IMR-90 (cell line): ENCODE results near the gene SLC25A26. TPM values are rescaled to one million over a fixed set of nuclear protein-coding genes. Genes with fewer than 3 reads are reported as not detected.

Source experiments
- ATAC-seq: fragments of 200-7000 bp; cut with Tn5 transposase; 2 replicates; pipeline ENCODE4 v1.9.1; 2020; ENCODE audit warnings: low read depth, mild to moderate bottlenecking, moderate library complexity
- BruUV-seq: library from RNA; stranded (reverse); fragments of 400-500 nt; replicated peaks from 2 replicates; lab custom pipeline; 2021; lab: Mats Ljungman, UMichigan
- CTCF ChIA-PET: fragments of 300-600 bp; formaldehyde crosslinking; extraction: SDS; loops from one replicate; lab custom pipeline; 2021; ENCODE audit warnings: antibody characterized with exemption; lab: Yijun Ruan, JAX
- POLR2A ChIA-PET: fragments of 300-600 bp; sonication (Branson Sonifier 250); formaldehyde crosslinking; loops from one replicate; lab custom pipeline; 2022; ENCODE audit warnings: antibody characterized with exemption; ENCODE audit not compliant: unreplicated experiment; lab: Charles Lee
- DNase-seq: peaks from one replicate; pipeline ENCODE4 v3.0.0; 2013
- H2AFZ ChIP-seq: replicated peaks from 2 replicates; pipeline ENCODE3; 2013; ENCODE audit warnings: low read length, mild to moderate bottlenecking; ENCODE audit not compliant: poor library complexity
- H2AK5ac ChIP-seq: 2 replicates; pipeline ENCODE4 v1.6.1; 2013; ENCODE audit warnings: low read depth, low read length, inconsistent platforms
- H2AK9ac ChIP-seq: replicated peaks from 2 replicates; pipeline ENCODE3; 2013; ENCODE audit warnings: mild to moderate bottlenecking, low read depth, low read length, moderate library complexity; ENCODE audit not compliant: poor library complexity
- H2BK120ac ChIP-seq: 2 replicates; pipeline ENCODE4 v1.6.1; 2013; ENCODE audit warnings: low read depth, low read length, inconsistent platforms
- H2BK15ac ChIP-seq: 3 replicates; pipeline ENCODE4 v1.6.1; 2013; ENCODE audit warnings: low read depth, low read length, inconsistent platforms
- H2BK20ac ChIP-seq: 2 replicates; pipeline ENCODE4 v1.6.1; 2013; ENCODE audit warnings: low read depth, mild to moderate bottlenecking, inconsistent platforms, low read length, moderate library complexity
- H2BK5ac ChIP-seq: 2 replicates; pipeline ENCODE4 v1.6.1; 2013; ENCODE audit warnings: mild to moderate bottlenecking, low read depth, low read length, inconsistent platforms; ENCODE audit not compliant: poor library complexity, severe bottlenecking
- H3K14ac ChIP-seq: replicated peaks from 2 replicates; pipeline ENCODE4 v1.6.1; 2013; ENCODE audit warnings: low read depth, low read length, inconsistent platforms
- H3K18ac ChIP-seq: 2 replicates; pipeline ENCODE4 v1.6.1; 2013; ENCODE audit warnings: low read depth, low read length, control low read depth
- H3K23ac ChIP-seq: 2 replicates; pipeline ENCODE4 v1.6.1; 2013; ENCODE audit warnings: low read depth, low read length, inconsistent platforms
- H3K27ac ChIP-seq: 2 replicates; pipeline ENCODE4 v1.5.1; 2013; ENCODE audit warnings: mild to moderate bottlenecking, control low read depth, low read length; ENCODE audit not compliant: insufficient read depth
- H3K27me3 ChIP-seq: 2 replicates; pipeline ENCODE4 v1.6.1; 2013; ENCODE audit warnings: low read length; ENCODE audit not compliant: control insufficient read depth, insufficient read depth
- H3K36me3 ChIP-seq: 2 replicates; pipeline ENCODE4 v1.6.1; 2013; ENCODE audit warnings: low read length, mixed read lengths; ENCODE audit not compliant: control insufficient read depth, insufficient read depth
- H3K4ac ChIP-seq: 2 replicates; pipeline ENCODE4 v1.6.1; 2013; ENCODE audit warnings: low read depth, low read length, inconsistent platforms
- H3K4me1 ChIP-seq: 2 replicates; pipeline ENCODE4 v1.6.1; 2013; ENCODE audit warnings: low read length, mixed read lengths; ENCODE audit not compliant: control insufficient read depth, insufficient read depth
- H3K4me2 ChIP-seq: 2 replicates; pipeline ENCODE4 v1.6.1; 2013; ENCODE audit warnings: low read depth, mild to moderate bottlenecking, control low read depth, low read length, moderate library complexity
- H3K4me3 ChIP-seq: 2 replicates; pipeline ENCODE4 v1.5.1; 2013; ENCODE audit warnings: low read depth, mild to moderate bottlenecking, control low read depth, low read length, moderate library complexity; ENCODE audit not compliant: insufficient read depth
- H3K56ac ChIP-seq: 2 replicates; pipeline ENCODE4 v1.6.1; 2013; ENCODE audit warnings: low read length, inconsistent platforms; ENCODE audit not compliant: insufficient read depth; ENCODE audit errors: extremely low read depth
- H3K79me1 ChIP-seq, 2 experiments: 2 replicates each; pipeline ENCODE4 v1.6.1; 2013; ENCODE audit warnings: low read length in 2 of 2, inconsistent platforms in 1 of 2, low read depth in 1 of 2
- H3K9ac ChIP-seq: 2 replicates; pipeline ENCODE4 v1.6.1; 2013; ENCODE audit warnings: low read depth, low read length, control low read depth
- H3K9me1 ChIP-seq: 2 replicates; pipeline ENCODE4 v1.6.1; 2013; ENCODE audit warnings: low read length, inconsistent platforms; ENCODE audit not compliant: insufficient read depth
- H3K9me3 ChIP-seq: 2 replicates; pipeline ENCODE4 v1.6.1; 2013; ENCODE audit warnings: low read length; ENCODE audit not compliant: control insufficient read depth, insufficient read depth
- H4K20me1 ChIP-seq: 2 replicates; pipeline ENCODE4 v1.6.1; 2013; ENCODE audit warnings: low read length, inconsistent platforms; ENCODE audit not compliant: insufficient read depth
- H4K5ac ChIP-seq: 2 replicates; pipeline ENCODE4 v1.6.1; 2013; ENCODE audit warnings: mild to moderate bottlenecking, low read depth, low read length, control low read depth
- H4K8ac ChIP-seq, 2 experiments: 2 replicates each; pipeline ENCODE4 v1.6.1; 2013; ENCODE audit warnings: low read depth in 2 of 2, low read length in 2 of 2, control low read depth in 1 of 2, inconsistent platforms in 1 of 2
- H4K91ac ChIP-seq: 2 replicates; pipeline ENCODE4 v1.6.1; 2013; ENCODE audit warnings: low read depth, low read length, inconsistent platforms; ENCODE audit not compliant: insufficient read depth
- BHLHE40 ChIP-seq: fragments of 150-350 bp; IDR thresholded peaks from 2 replicates; pipeline ENCODE4 v1.6.1; 2016; ENCODE audit warnings: mild to moderate bottlenecking, low read depth, low read length
- CEBPB ChIP-seq: IDR thresholded peaks from 2 replicates; pipeline ENCODE4 v1.6.1; 2012; ENCODE audit warnings: low read depth, low read length, improper control_type of control experiment
- CTCF ChIP-seq: conservative IDR thresholded peaks from 2 replicates; pipeline ENCODE4 v1.5.1; 2012; ENCODE audit warnings: mild to moderate bottlenecking, low read depth, low read length, improper control_type of control experiment
- MAFK ChIP-seq: IDR thresholded peaks from 2 replicates; pipeline ENCODE4 v1.6.1; 2012; ENCODE audit warnings: low read depth, low read length, improper control_type of control experiment
- NFE2L2 ChIP-seq: fragments of 150-350 bp; IDR thresholded peaks from 2 replicates; pipeline ENCODE4 v1.6.1; 2016; ENCODE audit warnings: low read depth, mild to moderate bottlenecking, low read length
- POLR2A ChIP-seq: IDR thresholded peaks from 2 replicates; pipeline ENCODE4 v1.6.1; 2012; ENCODE audit warnings: mild to moderate bottlenecking, low read depth, low read length
- RAD21 ChIP-seq: IDR thresholded peaks from 2 replicates; pipeline ENCODE4 v1.6.1; 2012; ENCODE audit warnings: low read length, improper control_type of control experiment
- RCOR1 ChIP-seq: IDR thresholded peaks from 2 replicates; pipeline ENCODE4 v1.6.1; 2012; ENCODE audit warnings: mild to moderate bottlenecking, low read length, improper control_type of control experiment; ENCODE audit not compliant: insufficient replicate concordance
- SMC3 ChIP-seq: fragments of 150-350 bp; IDR thresholded peaks from 2 replicates; pipeline ENCODE4 v1.6.1; 2016; ENCODE audit warnings: low read depth, mild to moderate bottlenecking, antibody characterized with exemption, low read length, moderate library complexity
- USF2 ChIP-seq: fragments of 150-350 bp; IDR thresholded peaks from 2 replicates; pipeline ENCODE4 v1.6.1; 2017; ENCODE audit warnings: mild to moderate bottlenecking, antibody characterized with exemption, low read length, low read depth
- WGBS, 2 experiments: methylation state at CpG; one replicate each; pipeline versions ENCODE4 v1.1.5 to v1.1.7; 2013; ENCODE audit warnings: missing lambda C conversion rate in 2 of 2; ENCODE audit not compliant: insufficient read length in 1 of 2; ENCODE audit errors: extremely low coverage in 2 of 2; 5-methylcytosine and 5-hydroxymethylcytosine counted together
- dilution Hi-C: fragments of 300-500 bp; cut with HindIII; formaldehyde crosslinking; loops from one replicate; pipeline ENCODE4 v1.14.3; 2018; ENCODE audit warnings: low sequenced_read_pairs; ENCODE audit not compliant: unreplicated experiment
- in situ Hi-C: fragments of 300-500 bp; cut with MboI; formaldehyde crosslinking; loops from 3 replicates; pipeline ENCODE4 v1.14.3; 2019; ENCODE audit warnings: low sequenced_read_pairs, inconsistent platforms, mixed read lengths
- intact Hi-C: fragments of 100-400 bp; cut with micrococcal nuclease; formaldehyde crosslinking; loops from 2 replicates; pipeline ENCODE4 v1.10.0; 2022
- polyA plus RNA-seq, 3 experiments: library from polyadenylated mRNA; depleted of rRNA; stranded (reverse); fragments of >200 nt; gene quantifications; 2 replicates each; pipeline ENCODE4 v1.2.3, GENCODE V29; 2012; ENCODE audit warnings: low replicate concordance in 1 of 3
- total RNA-seq: library from RNA; depleted of rRNA; stranded (reverse); fragments of >200 nt; gene quantifications from 2 replicates; pipeline ENCODE4 v1.2.3, GENCODE V29; 2012

The SLC25A26 gene
- total and polyA plus RNA-seq, 2 of the 4 experiments (the other 2 are of a cell fraction): 10.9 to 12.7 TPM

GRCh38 chr3:66361356-66361755 is 140.6 kb downstream of the SLC25A26 start:
- no TSS peak for BruUV-seq
- H3K27me3 ChIP-seq: no peaks in the 10 kb centered on the region
- no peak overlapping the region for H4K91ac ChIP-seq
- dilution Hi-C loops (no loop called here), intact Hi-C loops (no loop called here), in situ Hi-C loops (no loop called here)
- H2AK5ac ChIP-seq: no peak overlapping the region
- no peak overlapping the region for H2AK9ac ChIP-seq
- H3K9ac ChIP-seq: no peak overlapping the region
- H2BK20ac ChIP-seq: no peak overlapping the region
- H2BK15ac ChIP-seq: no peak overlapping the region
- H2BK120ac ChIP-seq: no peak overlapping the region
- no peak overlapping the region for H2BK5ac ChIP-seq
- no peak overlapping the region for H2AFZ ChIP-seq
- no peak overlapping the region for H4K8ac ChIP-seq
- H4K20me1 ChIP-seq: no peaks in the 10 kb centered on the region
- H4K5ac ChIP-seq: no peak overlapping the region
- H3K4me2 ChIP-seq: no peak overlapping the region
- POLR2A ChIA-PET: no interaction called here
- peaks cover 13% of the 10 kb centered on the region for H3K4me1 ChIP-seq
- H3K9me3 ChIP-seq: no peaks in the 10 kb centered on the region
- CTCF ChIA-PET: no interaction called here
- H3K9me1 ChIP-seq: no peaks in the 10 kb centered on the region
- ATAC-seq (no peak), DNase-seq (peak; percentile 26)
- H3K56ac ChIP-seq: no peak overlapping the region
- H3K4ac ChIP-seq: no peak overlapping the region
- WGBS, 2 experiments: 100% methylated on average over 1 of the region's 5 CpGs; no CpG with 5 or more reads in 1 of the 2 experiments
- no peak overlapping the region for H3K18ac ChIP-seq
- H3K36me3 ChIP-seq: no peaks in the 10 kb centered on the region
- no peak overlapping the region for H3K27ac ChIP-seq
- no peak overlapping the region for H3K23ac ChIP-seq
- H3K4me3 ChIP-seq: no peak overlapping the region
- TF ChIP-seq RCOR1 (no peak), CEBPB (no peak), SMC3 (no peak), CTCF (no peak), USF2 (no peak), BHLHE40 (no peak), NFE2L2 (no peak), RAD21 (no peak), MAFK (no peak), POLR2A (no peak)
- no peak overlapping the region for H3K14ac ChIP-seq
- H3K79me1 ChIP-seq: no peaks in the 10 kb centered on the region
